ENCODE measurements around the gene TNFRSF1B. TPM values are rescaled to one million over a fixed set of nuclear protein-coding genes. Genes with fewer than 3 reads are reported as not detected.

The TNFRSF1B gene
- total and polyA plus RNA-seq, 9 of the 15 experiments (the other 6 are each of a cell fraction or from before 2014, with no cell fraction given): 8.8 to 91.3 (median 36.0) TPM

- TF ChIP-seq ARID3B (CRISPR knock-in tag; IDR thresholded peaks at IDR 0.05; ENCODE audit: borderline replicate concordance) (0 out of 2 replicates have a peak, but pooled peaks have one; percentile 59), NFE2 (IDR thresholded peaks at IDR 0.05; ENCODE audit: low read depth) (peak; percentile 81), NR2C1 (IDR thresholded peaks at IDR 0.05) (peak; percentile 28; the same call in 1 of the 2 replicates), NR2C1 (tag; IDR thresholded peaks at IDR 0.05) (peak; percentile 51; the same call in 1 of the 2 replicates), ZNF24 (IDR thresholded peaks at IDR 0.05) (peak; percentile 74), ZNF280B (CRISPR knock-in tag; IDR thresholded peaks at IDR 0.05) (no peak), NKRF (IDR thresholded peaks at IDR 0.05; ENCODE audit: borderline replicate concordance) (no peak), ZNF121 (CRISPR knock-in tag; conservative IDR thresholded peaks at IDR 0.05) (0 out of 2 replicates have a peak, but pooled peaks have one; percentile 4), HMGN3 (IDR thresholded peaks at IDR 0.05; ENCODE audit: borderline replicate concordance, extremely low read depth, insufficient read length, low read depth, low read length) (peak; percentile 41), ARID1B (IDR thresholded peaks at IDR 0.05) (peak; percentile 98), SMARCB1 (IDR thresholded peaks at IDR 0.05; ENCODE audit: insufficient read length, low read depth) (peak; percentile 92), MNT (conservative IDR thresholded peaks at IDR 0.05) (peak in 1 of 2 experiments; percentile 70; a peak in 2 of 4 replicates)
These were observed 4.9 kb upstream of the TNFRSF1B start (continued) for GRCh38 chr1:12161662-12162458.
